KMS-11 (cell line): ENCODE data around the gene DSC3.

Source experiments
- H2AFZ ChIP-seq: fragments of 200-600 bp; sonication (generic); 2 replicates; pipeline ENCODE4 v1.6.1; 2016; ENCODE audit warnings: antibody characterized with exemption, mixed run types, low read depth
- H3K27ac ChIP-seq: fragments of 200-600 bp; sonication (generic); 2 replicates; pipeline ENCODE4 v1.6.1; 2016; ENCODE audit warnings: mild to moderate bottlenecking, mixed run types
- H3K27me3 ChIP-seq: fragments of 200-600 bp; sonication (generic); 2 replicates; pipeline ENCODE4 v1.6.1; 2017; ENCODE audit warnings: mild to moderate bottlenecking, low read depth, mixed run types, moderate library complexity; ENCODE audit not compliant: insufficient read depth
- H3K36me3 ChIP-seq: fragments of 200-600 bp; sonication (generic); 2 replicates; pipeline ENCODE4 v1.6.1; 2017; ENCODE audit warnings: mild to moderate bottlenecking, mixed run types; ENCODE audit not compliant: insufficient read depth
- H3K4me1 ChIP-seq: fragments of 200-600 bp; sonication (generic); 2 replicates; pipeline ENCODE4 v1.6.1; 2016; ENCODE audit warnings: mild to moderate bottlenecking, low read depth, mixed run types; ENCODE audit not compliant: poor library complexity, severe bottlenecking
- H3K4me2 ChIP-seq: fragments of 200-600 bp; sonication (generic); 2 replicates; pipeline ENCODE4 v1.7.0; 2016; ENCODE audit warnings: mild to moderate bottlenecking, mixed run types
- H3K4me3 ChIP-seq: fragments of 200-600 bp; sonication (generic); IDR thresholded peaks from 2 replicates; pipeline ENCODE4 v1.6.1; 2017; ENCODE audit warnings: low read depth, low read length, mixed read lengths; ENCODE audit not compliant: insufficient read depth
- H3K79me2 ChIP-seq: fragments of 200-600 bp; sonication (generic); 2 replicates; pipeline ENCODE4 v1.6.1; 2016; ENCODE audit warnings: low read depth, mixed run types; ENCODE audit not compliant: insufficient read depth
- H3K9ac ChIP-seq: fragments of 200-600 bp; sonication (generic); 2 replicates; pipeline ENCODE4 v1.6.1; 2016; ENCODE audit warnings: mild to moderate bottlenecking, mixed run types
- H4K20me1 ChIP-seq: fragments of 200-600 bp; sonication (generic); 2 replicates; pipeline ENCODE4 v1.6.1; 2016; ENCODE audit warnings: mild to moderate bottlenecking, mixed run types; ENCODE audit not compliant: insufficient read depth
- CTCF ChIP-seq: fragments of 200-600 bp; sonication (generic); conservative IDR thresholded peaks from 2 replicates; pipeline ENCODE4 v1.6.1; 2017; ENCODE audit warnings: low read depth, mild to moderate bottlenecking, antibody characterized with exemption, low read length, moderate library complexity, mixed read lengths

Gene DSC3

GRCh38 chr18:31077878-31078277, 35.3 kb upstream of the DSC3 start:
- no peaks in the 10 kb centered on the region for H3K27me3 ChIP-seq
- H4K20me1 ChIP-seq = no peaks in the 10 kb centered on the region
- TF ChIP-seq CTCF = no peak
- no peak overlapping the region for H3K4me2 ChIP-seq
- H3K36me3 ChIP-seq = no peaks in the 10 kb centered on the region
- H3K79me2 ChIP-seq = no peaks in the 10 kb centered on the region
- H3K9ac ChIP-seq = no peak overlapping the region
- no peaks in the 10 kb centered on the region for H3K4me1 ChIP-seq
- no peak overlapping the region for H2AFZ ChIP-seq
- H3K27ac ChIP-seq = no peak overlapping the region
- H3K4me3 ChIP-seq = no peak overlapping the region

GRCh38 chr18:31072175-31072574, 29.6 kb upstream of the DSC3 start:
- H3K36me3 ChIP-seq = no peaks in the 10 kb centered on the region
- no peak overlapping the region for H3K27ac ChIP-seq
- no peak overlapping the region for H3K4me2 ChIP-seq
- H2AFZ ChIP-seq = no peak overlapping the region
- no peaks in the 10 kb centered on the region for H3K4me1 ChIP-seq
- no peak overlapping the region for H3K4me3 ChIP-seq
- no peak overlapping the region for H3K9ac ChIP-seq
- no peaks in the 10 kb centered on the region for H3K27me3 ChIP-seq
- TF ChIP-seq CTCF = no peak
- H3K79me2 ChIP-seq = no peaks in the 10 kb centered on the region
- H4K20me1 ChIP-seq = no peaks in the 10 kb centered on the region

GRCh38 chr18:31070206-31070605, 27.7 kb upstream of the DSC3 start:
- H3K27ac ChIP-seq = no peak overlapping the region
- H3K4me1 ChIP-seq = no peaks in the 10 kb centered on the region
- no peak overlapping the region for H3K4me2 ChIP-seq
- H2AFZ ChIP-seq = no peak overlapping the region
- no peaks in the 10 kb centered on the region for H4K20me1 ChIP-seq
- H3K79me2 ChIP-seq = no peaks in the 10 kb centered on the region
- no peaks in the 10 kb centered on the region for H3K27me3 ChIP-seq
- no peaks in the 10 kb centered on the region for H3K36me3 ChIP-seq
- no peak overlapping the region for H3K4me3 ChIP-seq
- no peak overlapping the region for H3K9ac ChIP-seq
- TF ChIP-seq CTCF = no peak

- H3K4me3 ChIP-seq = no peak overlapping the region
- H3K9ac ChIP-seq = no peak overlapping the region
- no peak overlapping the region for H2AFZ ChIP-seq
- no peaks in the 10 kb centered on the region for H3K27me3 ChIP-seq
- H3K79me2 ChIP-seq = no peaks in the 10 kb centered on the region
- no peaks in the 10 kb centered on the region for H3K4me1 ChIP-seq
- H3K36me3 ChIP-seq = no peaks in the 10 kb centered on the region
- no peak for TF ChIP-seq CTCF
- H4K20me1 ChIP-seq = no peaks in the 10 kb centered on the region
- H3K27ac ChIP-seq = no peak overlapping the region
- H3K4me2 ChIP-seq = no peak overlapping the region
These were observed 23.7 kb upstream of the DSC3 start for GRCh38 chr18:31066266-31066665.
